Astrocyte (in vitro differentiated cells and primary cell): ENCODE data around the gene NUP133. TPM values are rescaled to one million over a fixed set of nuclear protein-coding genes. Genes with fewer than 3 reads are reported as not detected.

Experiments used
- DNase-seq: peaks from one replicate; pipeline ENCODE4 v3.0.0-alpha.2; 2010; ENCODE audit warnings: low read depth
- FAIRE-seq: peaks from 2 replicates; lab custom pipeline; 2011; peaks lifted over from hg19 to GRCh38; lab: Jason Lieb, UNC
- H2AFZ ChIP-seq: 2 replicates; pipeline ENCODE4 v1.6.0; 2012; ENCODE audit warnings: low read depth, low read length, inconsistent platforms
- H3K27ac ChIP-seq: 2 replicates; pipeline ENCODE4 v1.5.1; 2011; ENCODE audit warnings: low read depth, low read length, inconsistent platforms
- H3K27me3 ChIP-seq: 2 replicates; pipeline ENCODE4 v1.6.0; 2011; ENCODE audit warnings: low read length, inconsistent platforms; ENCODE audit not compliant: insufficient read depth
- H3K36me3 ChIP-seq: 2 replicates; pipeline ENCODE4 v1.5.1; 2011; ENCODE audit warnings: low read length, inconsistent platforms; ENCODE audit not compliant: insufficient read depth
- H3K4me1 ChIP-seq: 2 replicates; pipeline ENCODE4 v1.5.1; 2011; ENCODE audit warnings: low read length, inconsistent platforms; ENCODE audit not compliant: insufficient read depth
- H3K4me2 ChIP-seq: 2 replicates; pipeline ENCODE4 v1.6.0; 2012; ENCODE audit warnings: low read length, inconsistent platforms
- H3K4me3 ChIP-seq: 2 replicates; pipeline ENCODE4 v1.5.1; 2011; ENCODE audit warnings: low read depth, mild to moderate bottlenecking, low read length, inconsistent platforms; ENCODE audit not compliant: insufficient read depth
- H3K79me2 ChIP-seq: 2 replicates; pipeline ENCODE4 v1.6.0; 2012; ENCODE audit warnings: mild to moderate bottlenecking, low read length, inconsistent platforms; ENCODE audit not compliant: insufficient read depth
- H3K9ac ChIP-seq: 2 replicates; pipeline ENCODE4 v1.6.0; 2012; ENCODE audit warnings: mild to moderate bottlenecking, low read length, inconsistent platforms
- H3K9me3 ChIP-seq: 2 replicates; pipeline ENCODE4 v1.5.1; 2012; ENCODE audit warnings: low read depth, mild to moderate bottlenecking, low read length, inconsistent platforms; ENCODE audit not compliant: insufficient read depth
- H4K20me1 ChIP-seq: 2 replicates; pipeline ENCODE4 v1.6.0; 2012; ENCODE audit warnings: low read length, inconsistent platforms; ENCODE audit not compliant: insufficient read depth
- H3K27ac Mint-ChIP-seq: one replicate; pipeline ENCODE4 v1.8.0; 2021; ENCODE audit warnings: mild to moderate bottlenecking, mixed read lengths; ENCODE audit not compliant: unreplicated experiment
- H3K27me3 Mint-ChIP-seq: one replicate; pipeline ENCODE4 v1.8.0; 2021; ENCODE audit warnings: low read depth, mixed read lengths; ENCODE audit not compliant: unreplicated experiment
- H3K36me3 Mint-ChIP-seq: one replicate; pipeline ENCODE4 v1.8.0; 2021; ENCODE audit warnings: low read depth, mixed read lengths; ENCODE audit not compliant: unreplicated experiment
- H3K4me1 Mint-ChIP-seq: one replicate; pipeline ENCODE4 v1.8.0; 2021; ENCODE audit warnings: low read depth, mixed read lengths; ENCODE audit not compliant: unreplicated experiment
- H3K4me3 Mint-ChIP-seq: one replicate; pipeline ENCODE4 v1.8.0; 2021; ENCODE audit warnings: mild to moderate bottlenecking, moderate library complexity, mixed read lengths; ENCODE audit not compliant: unreplicated experiment
- H3K9me3 Mint-ChIP-seq: one replicate; pipeline ENCODE4 v1.8.0; 2021; ENCODE audit warnings: mild to moderate bottlenecking, mixed read lengths; ENCODE audit not compliant: unreplicated experiment
- EZH2 ChIP-seq: IDR thresholded peaks from 2 replicates; pipeline ENCODE4 v1.6.1; 2012; ENCODE audit warnings: mild to moderate bottlenecking, low read length, inconsistent platforms; ENCODE audit not compliant: insufficient read depth
- total RNA-seq: library from RNA; stranded (reverse); gene quantifications from 2 replicates; pipeline ENCODE4 v1.2.1, GENCODE V29; 2021
- TF ChIP-seq, protein P1 (sequence below): IDR thresholded peaks from 2 replicates; pipeline ENCODE4 v1.5.1; 2011; ENCODE audit warnings: low read depth, mild to moderate bottlenecking, inconsistent platforms, low read length, moderate library complexity; ENCODE audit not compliant: insufficient read depth

Gene NUP133
- total RNA-seq, 1 donor from 2014 or later, result 35.1 TPM

DNA sequence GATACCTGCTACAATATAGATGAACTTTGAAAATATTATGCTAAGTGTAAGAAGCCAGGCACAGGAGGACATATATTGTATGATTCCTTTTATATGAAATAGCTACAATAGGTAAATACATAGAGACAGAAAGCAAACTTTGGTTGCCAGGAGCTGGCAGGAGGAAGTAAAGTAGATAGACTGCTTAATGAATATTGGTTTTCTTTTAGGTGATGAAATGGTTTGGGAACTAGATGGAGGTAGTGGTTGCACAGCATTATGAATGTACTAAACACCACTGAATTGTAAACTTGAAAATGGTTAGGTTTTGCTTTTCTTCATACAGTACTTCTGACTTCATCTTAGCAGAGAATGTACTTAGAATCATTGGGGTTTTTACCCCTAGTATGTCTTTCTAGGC, 28.8 kb upstream of the NUP133 start:
- DNase-seq, result no peak
- no peaks in the 10 kb centered on the region for H3K27me3 ChIP-seq
- Mint-ChIP-seq H3K9me3 (no peaks in the 10 kb centered on the region), H3K4me1 (no peaks in the 10 kb centered on the region), H3K36me3 (peaks cover 10% of the 10 kb centered on the region), H3K4me3 (no peak overlapping the region), H3K27ac (no peak overlapping the region), H3K27me3 (no peaks in the 10 kb centered on the region)
- H3K9ac ChIP-seq, result no peak overlapping the region
- no peak overlapping the region for H3K4me2 ChIP-seq
- H2AFZ ChIP-seq, result no peak overlapping the region
- H3K36me3 ChIP-seq, result peaks cover 20% of the 10 kb centered on the region
- H3K9me3 ChIP-seq, result no peaks in the 10 kb centered on the region
- TF ChIP-seq EZH2, result no peak
- TF ChIP-seq, protein P1, sequence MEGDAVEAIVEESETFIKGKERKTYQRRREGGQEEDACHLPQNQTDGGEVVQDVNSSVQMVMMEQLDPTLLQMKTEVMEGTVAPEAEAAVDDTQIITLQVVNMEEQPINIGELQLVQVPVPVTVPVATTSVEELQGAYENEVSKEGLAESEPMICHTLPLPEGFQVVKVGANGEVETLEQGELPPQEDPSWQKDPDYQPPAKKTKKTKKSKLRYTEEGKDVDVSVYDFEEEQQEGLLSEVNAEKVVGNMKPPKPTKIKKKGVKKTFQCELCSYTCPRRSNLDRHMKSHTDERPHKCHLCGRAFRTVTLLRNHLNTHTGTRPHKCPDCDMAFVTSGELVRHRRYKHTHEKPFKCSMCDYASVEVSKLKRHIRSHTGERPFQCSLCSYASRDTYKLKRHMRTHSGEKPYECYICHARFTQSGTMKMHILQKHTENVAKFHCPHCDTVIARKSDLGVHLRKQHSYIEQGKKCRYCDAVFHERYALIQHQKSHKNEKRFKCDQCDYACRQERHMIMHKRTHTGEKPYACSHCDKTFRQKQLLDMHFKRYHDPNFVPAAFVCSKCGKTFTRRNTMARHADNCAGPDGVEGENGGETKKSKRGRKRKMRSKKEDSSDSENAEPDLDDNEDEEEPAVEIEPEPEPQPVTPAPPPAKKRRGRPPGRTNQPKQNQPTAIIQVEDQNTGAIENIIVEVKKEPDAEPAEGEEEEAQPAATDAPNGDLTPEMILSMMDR, result no peak
- H3K4me3 ChIP-seq, result no peak overlapping the region
- H3K27ac ChIP-seq, result no peak overlapping the region
- H4K20me1 ChIP-seq, result no peaks in the 10 kb centered on the region
- H3K79me2 ChIP-seq, result no peaks in the 10 kb centered on the region
- H3K4me1 ChIP-seq, result no peaks in the 10 kb centered on the region
- no peak for FAIRE-seq

DNA sequence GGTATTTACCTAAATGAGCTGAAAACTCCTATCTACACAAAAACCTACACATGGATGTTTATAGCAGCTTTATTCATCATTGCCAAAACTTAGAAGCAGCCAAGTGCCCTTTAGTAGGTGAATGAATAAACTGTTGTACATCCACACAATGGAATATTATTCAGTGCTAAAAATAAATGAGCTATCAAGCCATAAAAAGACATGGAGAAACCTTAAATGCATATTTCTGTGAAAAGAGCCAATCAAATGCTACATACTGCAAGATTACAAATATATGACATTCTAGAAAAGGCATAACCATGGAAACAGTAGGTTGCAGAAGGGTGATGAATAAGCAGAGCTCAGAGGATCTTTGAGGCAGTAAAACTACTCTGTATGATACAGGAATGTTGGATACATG, 27.1 kb upstream of the NUP133 start:
- Histone ChIP-seq H3K36me3 (peaks cover 13% of the 10 kb centered on the region), H3K4me1 (no peaks in the 10 kb centered on the region), H3K27ac (no peak overlapping the region), H2AFZ (no peak overlapping the region), H3K9ac (no peak overlapping the region), H3K27me3 (no peaks in the 10 kb centered on the region), H3K9me3 (no peaks in the 10 kb centered on the region), H4K20me1 (no peaks in the 10 kb centered on the region), H3K79me2 (no peaks in the 10 kb centered on the region), H3K4me3 (no peak overlapping the region), H3K4me2 (no peak overlapping the region)
- H3K27ac Mint-ChIP-seq, result no peak overlapping the region
- peaks cover 15% of the 10 kb centered on the region for H3K36me3 Mint-ChIP-seq
- no peaks in the 10 kb centered on the region for H3K27me3 Mint-ChIP-seq
- H3K9me3 Mint-ChIP-seq, result no peaks in the 10 kb centered on the region
- FAIRE-seq, result no peak
- no peak for DNase-seq
- no peak for TF ChIP-seq EZH2
- TF ChIP-seq, protein P1, result no peak
- no peaks in the 10 kb centered on the region for H3K4me1 Mint-ChIP-seq
- no peak overlapping the region for H3K4me3 Mint-ChIP-seq

DNA sequence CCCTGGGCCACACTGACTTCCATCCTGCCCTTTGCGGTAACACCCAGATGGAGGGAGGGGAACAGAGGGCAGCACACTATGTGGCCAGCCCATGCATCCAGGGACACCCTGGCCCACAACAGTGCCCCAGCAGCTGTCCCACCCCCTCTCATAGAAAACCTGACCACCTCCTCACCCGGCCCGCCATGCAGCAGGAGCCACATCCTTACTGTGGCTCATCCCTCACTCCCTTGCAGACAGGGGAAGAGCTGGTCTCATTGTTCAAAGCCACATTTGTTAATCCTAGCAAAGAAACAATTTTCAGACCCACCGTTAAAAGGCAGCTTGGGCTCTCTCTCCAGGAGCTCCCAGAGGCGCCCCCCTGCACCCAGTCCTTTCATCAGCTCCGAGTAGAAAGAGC, 23.2 kb upstream of the NUP133 start:
- no peak overlapping the region for H3K27ac Mint-ChIP-seq
- DNase-seq (no peak), FAIRE-seq (no peak)
- H3K4me3 ChIP-seq, result no peak overlapping the region
- no peaks in the 10 kb centered on the region for H3K4me1 Mint-ChIP-seq
- H3K27me3 Mint-ChIP-seq, result no peaks in the 10 kb centered on the region
- no peak overlapping the region for H3K27ac ChIP-seq
- no peak overlapping the region for H3K9ac ChIP-seq
- H3K36me3 Mint-ChIP-seq, result peaks cover 19% of the 10 kb centered on the region
- no peak overlapping the region for H2AFZ ChIP-seq
- no peaks in the 10 kb centered on the region for H4K20me1 ChIP-seq
- H3K9me3 Mint-ChIP-seq, result no peaks in the 10 kb centered on the region
- no peaks in the 10 kb centered on the region for H3K9me3 ChIP-seq
- TF ChIP-seq EZH2, result no peak
- TF ChIP-seq, protein P1, result no peak
- H3K4me1 ChIP-seq, result no peaks in the 10 kb centered on the region
- peaks cover 6% of the 10 kb centered on the region for H3K36me3 ChIP-seq
- H3K27me3 ChIP-seq, result no peaks in the 10 kb centered on the region
- no peaks in the 10 kb centered on the region for H3K79me2 ChIP-seq
- no peak overlapping the region for H3K4me3 Mint-ChIP-seq
- no peak overlapping the region for H3K4me2 ChIP-seq
